Activated B cell treated with CpG ODN at 0.5 μM for 24 hours (primary cell): ENCODE data around the gene BST1. TPM values are rescaled to one million over a fixed set of nuclear protein-coding genes. Genes with fewer than 3 reads are reported as not detected.

Experiments
- ATAC-seq: fragments of 200-7000 bp; cut with Tn5 transposase; one replicate; pipeline ENCODE4 v1.10.0; 2021; ENCODE audit warnings: low read depth, mild to moderate bottlenecking, moderate library complexity
- CTCF ChIA-PET: fragments of 350-600 bp; sonication (Branson Sonifier 250); formaldehyde crosslinking; loops from one replicate; lab custom pipeline; 2021; ENCODE audit warnings: antibody characterized with exemption; lab: Charles Lee
- POLR2A ChIA-PET: fragments of 350-600 bp; sonication (Branson Sonifier 250); formaldehyde crosslinking; loops from one replicate; lab custom pipeline; 2021; ENCODE audit warnings: antibody characterized with exemption; lab: Charles Lee
- DNase-seq: peaks from one replicate; pipeline ENCODE4 v3.0.0; 2022
- H3K27ac Mint-ChIP-seq: one replicate; pipeline ENCODE4 v1.8.0; 2020; ENCODE audit warnings: mixed read lengths
- H3K27me3 Mint-ChIP-seq: one replicate; pipeline ENCODE4 v1.8.0; 2021; ENCODE audit warnings: mixed read lengths
- H3K36me3 Mint-ChIP-seq: one replicate; pipeline ENCODE4 v1.8.0; 2021; ENCODE audit warnings: low read depth, mixed read lengths
- H3K4me1 Mint-ChIP-seq: one replicate; pipeline ENCODE4 v1.8.0; 2021; ENCODE audit warnings: mixed read lengths
- H3K4me3 Mint-ChIP-seq: one replicate; pipeline ENCODE4 v1.8.0; 2020; ENCODE audit warnings: mild to moderate bottlenecking, mixed read lengths
- H3K9me3 Mint-ChIP-seq: one replicate; pipeline ENCODE4 v1.8.0; 2020; ENCODE audit warnings: mixed read lengths
- intact Hi-C: fragments of 100-400 bp; cut with micrococcal nuclease; formaldehyde crosslinking; loops from one replicate; pipeline ENCODE4 v1.15.1; 2024
- total RNA-seq: library from RNA; stranded (reverse); gene quantifications from 2 replicates; pipeline ENCODE4 v1.2.3, GENCODE V29; 2022
- TF ChIP-seq, protein P1 (sequence below): fragments of 200-600 bp; IDR thresholded peaks from one replicate; pipeline ENCODE4 v1.8.0; 2022; ENCODE audit warnings: antibody characterized with exemption, mild to moderate bottlenecking

The BST1 gene
- total RNA-seq, 1 donor from 2014 or later: 0.49 TPM

DNA sequence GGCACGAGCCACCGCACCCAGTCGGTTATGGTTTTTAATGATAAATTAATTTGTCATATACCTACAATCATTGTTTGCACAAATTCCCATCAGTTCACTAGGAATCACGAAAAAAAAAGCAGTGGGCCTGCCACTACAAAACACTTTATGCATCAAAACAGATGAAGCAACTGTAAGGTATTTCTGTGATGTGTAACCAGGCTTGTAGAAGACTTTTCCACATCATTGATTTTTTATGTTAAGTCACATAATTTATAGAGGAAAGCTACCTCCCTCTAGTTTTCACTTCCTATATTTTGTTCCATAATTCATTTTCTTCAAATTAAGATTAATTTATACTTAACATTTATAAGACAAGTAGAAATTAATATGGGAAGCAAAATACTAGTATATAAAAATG, 27.9 kb upstream of the BST1 start:
- no peaks in the 10 kb centered on the region for H3K27me3 Mint-ChIP-seq
- TF ChIP-seq, protein P1, sequence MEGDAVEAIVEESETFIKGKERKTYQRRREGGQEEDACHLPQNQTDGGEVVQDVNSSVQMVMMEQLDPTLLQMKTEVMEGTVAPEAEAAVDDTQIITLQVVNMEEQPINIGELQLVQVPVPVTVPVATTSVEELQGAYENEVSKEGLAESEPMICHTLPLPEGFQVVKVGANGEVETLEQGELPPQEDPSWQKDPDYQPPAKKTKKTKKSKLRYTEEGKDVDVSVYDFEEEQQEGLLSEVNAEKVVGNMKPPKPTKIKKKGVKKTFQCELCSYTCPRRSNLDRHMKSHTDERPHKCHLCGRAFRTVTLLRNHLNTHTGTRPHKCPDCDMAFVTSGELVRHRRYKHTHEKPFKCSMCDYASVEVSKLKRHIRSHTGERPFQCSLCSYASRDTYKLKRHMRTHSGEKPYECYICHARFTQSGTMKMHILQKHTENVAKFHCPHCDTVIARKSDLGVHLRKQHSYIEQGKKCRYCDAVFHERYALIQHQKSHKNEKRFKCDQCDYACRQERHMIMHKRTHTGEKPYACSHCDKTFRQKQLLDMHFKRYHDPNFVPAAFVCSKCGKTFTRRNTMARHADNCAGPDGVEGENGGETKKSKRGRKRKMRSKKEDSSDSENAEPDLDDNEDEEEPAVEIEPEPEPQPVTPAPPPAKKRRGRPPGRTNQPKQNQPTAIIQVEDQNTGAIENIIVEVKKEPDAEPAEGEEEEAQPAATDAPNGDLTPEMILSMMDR: no peak
- DNase-seq: no peak
- H3K4me1 Mint-ChIP-seq: peaks cover 30% of the 10 kb centered on the region
- no peaks in the 10 kb centered on the region for H3K9me3 Mint-ChIP-seq
- no peaks in the 10 kb centered on the region for H3K36me3 Mint-ChIP-seq
- POLR2A ChIA-PET: interaction anchor here (1.2 kb wide), 1 partner anchor 21 kb away, joined by 4 read pairs; no protein-coding TSS in a partner anchor
- CTCF ChIA-PET: no interaction called here
- H3K27ac Mint-ChIP-seq: peak overlapping the region; percentile 76
- peak overlapping the region; percentile 41 for H3K4me3 Mint-ChIP-seq
- ATAC-seq: no peak
- intact Hi-C loops: no loop called here

DNA sequence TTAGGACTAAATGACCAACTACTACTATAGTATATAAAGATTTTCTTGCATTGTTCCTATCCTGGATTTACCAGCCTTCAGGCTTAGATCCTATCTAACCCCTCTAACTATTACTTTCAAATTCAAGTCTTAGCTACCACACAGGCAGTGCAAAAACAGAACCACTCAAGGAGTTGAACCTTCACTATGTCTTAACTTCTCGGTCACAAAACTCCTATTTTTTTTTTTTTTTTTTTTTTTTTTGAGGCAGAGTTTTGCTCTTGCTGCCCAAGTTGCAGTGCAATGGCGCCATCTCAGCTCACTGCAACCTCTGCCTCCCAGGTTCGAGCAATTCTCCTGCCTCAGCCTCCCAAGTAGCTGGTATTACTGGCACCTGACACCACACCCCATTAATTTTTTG, 27.5 kb upstream of the BST1 start:
- no peak overlapping the region for H3K4me3 Mint-ChIP-seq
- CTCF ChIA-PET: no interaction called here
- H3K27me3 Mint-ChIP-seq: no peaks in the 10 kb centered on the region
- no peak for DNase-seq
- no peak for ATAC-seq
- peaks cover 25% of the 10 kb centered on the region for H3K4me1 Mint-ChIP-seq
- H3K9me3 Mint-ChIP-seq: no peaks in the 10 kb centered on the region
- intact Hi-C loops: no loop called here
- TF ChIP-seq, protein P1: no peak
- H3K36me3 Mint-ChIP-seq: no peaks in the 10 kb centered on the region
- POLR2A ChIA-PET: interaction anchor here (1.2 kb wide), 1 partner anchor 21 kb away, joined by 4 read pairs; no protein-coding TSS in a partner anchor
- H3K27ac Mint-ChIP-seq: no peak overlapping the region

DNA sequence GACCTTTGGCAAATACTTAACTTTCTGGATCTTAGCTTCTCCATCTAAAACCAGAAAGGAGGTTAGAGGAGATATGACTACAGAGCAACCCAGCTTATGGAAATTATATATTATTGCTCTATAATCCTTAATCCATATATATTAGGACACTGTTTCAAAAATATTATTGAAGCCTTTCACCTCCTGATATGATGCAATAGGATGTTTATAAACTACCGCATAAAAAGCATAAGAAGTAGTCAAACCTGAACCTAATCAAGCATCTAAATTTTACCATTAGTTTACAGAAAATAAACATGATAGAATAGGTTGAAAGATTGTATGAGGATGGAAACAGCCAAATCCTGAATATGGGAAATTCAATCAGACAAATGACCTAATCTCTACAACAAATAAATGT, 26.8 kb upstream of the BST1 start:
- no peaks in the 10 kb centered on the region for H3K9me3 Mint-ChIP-seq
- no peak overlapping the region for H3K4me3 Mint-ChIP-seq
- TF ChIP-seq, protein P1: no peak
- ATAC-seq: no peak
- no peaks in the 10 kb centered on the region for H3K27me3 Mint-ChIP-seq
- intact Hi-C loops: no loop called here
- peaks cover 21% of the 10 kb centered on the region for H3K4me1 Mint-ChIP-seq
- ChIA-PET POLR2A (interaction anchor here (1.2 kb wide), 1 partner anchor 22 kb away, joined by 4 read pairs; no protein-coding TSS in a partner anchor), CTCF (no interaction called here)
- H3K27ac Mint-ChIP-seq: no peak overlapping the region
- no peaks in the 10 kb centered on the region for H3K36me3 Mint-ChIP-seq
- no peak for DNase-seq

- H3K27ac Mint-ChIP-seq: no peak overlapping the region
- H3K4me1 Mint-ChIP-seq: peaks cover 19% of the 10 kb centered on the region
- peaks cover 7% of the 10 kb centered on the region for H3K36me3 Mint-ChIP-seq
- TF ChIP-seq, protein P1: no peak
- DNase-seq (no peak), ATAC-seq (no peak)
- H3K27me3 Mint-ChIP-seq: no peaks in the 10 kb centered on the region
- intact Hi-C loops: no loop called here
- no peak overlapping the region for H3K4me3 Mint-ChIP-seq
- POLR2A ChIA-PET: no interaction called here
- CTCF ChIA-PET: no interaction called here
- H3K9me3 Mint-ChIP-seq: no peaks in the 10 kb centered on the region
Measured at GRCh38 chr4:15676899-15677298, 26.0 kb upstream of the BST1 start.

- intact Hi-C loops: no loop called here
- peaks cover 25% of the 10 kb centered on the region for H3K4me1 Mint-ChIP-seq
- TF ChIP-seq, protein P1: no peak
Measured at GRCh38 chr4:15677507-15677988, 25.3 kb upstream of the BST1 start.

More at GRCh38 chr4:15677507-15677988, 25.3 kb upstream of the BST1 start:
- H3K9me3 Mint-ChIP-seq: no peaks in the 10 kb centered on the region
- ChIA-PET POLR2A (no interaction called here), CTCF (no interaction called here)
- H3K27ac Mint-ChIP-seq: no peak overlapping the region
- no peak for DNase-seq
- H3K4me3 Mint-ChIP-seq: no peak overlapping the region
- ATAC-seq: no peak
- no peaks in the 10 kb centered on the region for H3K27me3 Mint-ChIP-seq
- H3K36me3 Mint-ChIP-seq: peaks cover 9% of the 10 kb centered on the region
